SK-N-SH (cell line): ENCODE measurements around the gene SPIC. TPM values are rescaled to one million over a fixed set of nuclear protein-coding genes. Genes with fewer than 3 reads are reported as not detected.

Experiments
- CTCF ChIA-PET: fragments of 300-600, 350-600 bp; formaldehyde crosslinking; extraction: SDS; loops from one replicate; lab custom pipeline; 2021; lab: Yijun Ruan, JAX
- POLR2A ChIA-PET: fragments of 350-600 bp; sonication (Branson Sonifier 250); formaldehyde crosslinking; extraction: SDS; loops from one replicate; lab custom pipeline; 2020; ENCODE audit warnings: antibody characterized with exemption, inconsistent platforms; lab: Yijun Ruan, JAX
- DNase-seq: peaks from one replicate; pipeline ENCODE4 v3.0.0; 2012
- H2AFZ ChIP-seq: fragments of 200-600 bp; sonication (generic); 2 replicates; pipeline ENCODE4 v1.8.1; 2016; ENCODE audit warnings: antibody characterized with exemption, mild to moderate bottlenecking, low read depth
- H3F3A ChIP-seq: fragments of 200-600 bp; sonication (generic); replicated peaks from 2 replicates; pipeline ENCODE3; 2016; ENCODE audit warnings: antibody characterized with exemption, mild to moderate bottlenecking; ENCODE audit not compliant: insufficient read depth
- H3K27ac ChIP-seq, 2 experiments: fragments of 200-500 bp in 1 of 2; fragments of 200-600 bp in 1 of 2; sonication (Bioruptor generic) in 1 of 2; sonication (generic), shearing (Covaris generic) in 1 of 2; 2 replicates each; pipeline versions ENCODE4 v1.5.1 to v1.6.1; 2014 to 2016; ENCODE audit warnings: low read depth in 2 of 2, inconsistent platforms in 1 of 2, low read length in 1 of 2, mild to moderate bottlenecking in 1 of 2, mixed read lengths in 1 of 2
- H3K27me3 ChIP-seq: fragments of 200-600 bp; sonication (generic), shearing (Covaris generic); 2 replicates; pipeline ENCODE4 v1.6.1; 2016; ENCODE audit warnings: mixed run types; ENCODE audit not compliant: insufficient read depth
- H3K36me3 ChIP-seq, 2 experiments: fragments of 200-500 bp in 1 of 2; fragments of 200-600 bp in 1 of 2; sonication (Bioruptor generic) in 1 of 2; sonication (generic) in 1 of 2; replicated peaks in 1 of 2; 2 replicates each; pipeline versions ENCODE3 to v1.5.1; 2014 to 2016; ENCODE audit warnings: low read length in 1 of 2, mild to moderate bottlenecking in 1 of 2; ENCODE audit not compliant: insufficient read depth in 2 of 2, control insufficient read depth in 1 of 2
- H3K4me1 ChIP-seq, 2 experiments: fragments of 200-500 bp in 1 of 2; fragments of 200-600 bp in 1 of 2; sonication (Bioruptor generic) in 1 of 2; sonication (generic), shearing (Covaris generic) in 1 of 2; 2 replicates each; pipeline versions ENCODE4 v1.5.1 to v1.6.1; 2014 to 2016; ENCODE audit warnings: low read depth in 1 of 2, low read length in 1 of 2, mixed run types in 1 of 2; ENCODE audit not compliant: insufficient read depth in 2 of 2, control insufficient read depth in 1 of 2
- H3K4me2 ChIP-seq: fragments of 200-600 bp; sonication (generic), shearing (Covaris generic); 2 replicates; pipeline ENCODE4 v1.6.1; 2017; ENCODE audit warnings: mixed run types
- H3K4me3 ChIP-seq, 2 experiments: fragments of 200-500 bp in 1 of 2; fragments of 200-600 bp in 1 of 2; sonication (Bioruptor generic) in 1 of 2; sonication (generic), shearing (Covaris generic) in 1 of 2; 2 replicates each; pipeline versions ENCODE4 v1.5.1 to v1.8.1; 2014 to 2016; ENCODE audit warnings: low read depth in 2 of 2, inconsistent platforms in 1 of 2, low read length in 1 of 2, mild to moderate bottlenecking in 1 of 2, mixed read lengths in 1 of 2, moderate library complexity in 1 of 2
- H3K79me2 ChIP-seq: fragments of 200-600 bp; sonication (generic); 2 replicates; pipeline ENCODE4 v1.8.1; 2017; ENCODE audit warnings: mild to moderate bottlenecking; ENCODE audit not compliant: insufficient read depth
- H3K9ac ChIP-seq: fragments of 200-600 bp; sonication (generic); 2 replicates; pipeline ENCODE4 v1.6.1; 2017; ENCODE audit warnings: mixed run types
- H3K9me2 ChIP-seq: fragments of 200-600 bp; sonication (generic); 2 replicates; pipeline ENCODE4 v1.6.1; 2017; ENCODE audit warnings: mixed run types
- H3K9me3 ChIP-seq: fragments of 200-600 bp; sonication (generic); 2 replicates; pipeline ENCODE4 v1.6.1; 2017; ENCODE audit warnings: mixed run types, mild to moderate bottlenecking, moderate library complexity
- H4K20me1 ChIP-seq: fragments of 200-600 bp; sonication (generic); 2 replicates; pipeline ENCODE4 v1.6.1; 2017; ENCODE audit warnings: mild to moderate bottlenecking, mixed run types; ENCODE audit not compliant: insufficient read depth
- CHD2 ChIP-seq: fragments of 150-350 bp; IDR thresholded peaks from 2 replicates; pipeline ENCODE4 v1.6.1; 2018; ENCODE audit warnings: low read length; ENCODE audit not compliant: partially characterized antibody
- EP300 ChIP-seq, 2 experiments: IDR thresholded peaks; 2 replicates each; pipeline versions ENCODE4 v1.4.0 to v1.6.1; 2012; ENCODE audit warnings: borderline replicate concordance in 1 of 2, low read depth in 1 of 2, low read length in 1 of 2
- FOSL2 ChIP-seq: IDR thresholded peaks from 2 replicates; pipeline ENCODE4 v1.4.0; 2012; ENCODE audit warnings: low read depth, mild to moderate bottlenecking, moderate library complexity, borderline replicate concordance
- FOXJ3 ChIP-seq: sonication (generic); formaldehyde crosslinking; IDR thresholded peaks from 2 replicates; pipeline ENCODE4 v1.5.1; 2020; ENCODE audit warnings: mild to moderate bottlenecking, missing genetic modification reagents
- FOXM1 ChIP-seq: IDR thresholded peaks from 2 replicates; pipeline ENCODE4 v1.4.0; 2012; ENCODE audit warnings: low read depth, mild to moderate bottlenecking
- GATA2 ChIP-seq: sonication (generic); formaldehyde crosslinking; IDR thresholded peaks from 2 replicates; pipeline ENCODE4 v1.5.0; 2020; ENCODE audit warnings: mild to moderate bottlenecking, missing genetic modification reagents
- NRF1 ChIP-seq: IDR thresholded peaks from 2 replicates; pipeline ENCODE4 v1.6.1; 2012; ENCODE audit warnings: low read depth, mild to moderate bottlenecking, low read length
- RAD21 ChIP-seq: IDR thresholded peaks from 2 replicates; pipeline ENCODE4 v1.6.1; 2012; ENCODE audit warnings: mild to moderate bottlenecking, low read length
- RCOR1 ChIP-seq: fragments of 150-350 bp; IDR thresholded peaks from 2 replicates; pipeline ENCODE4 v1.6.1; 2017; ENCODE audit warnings: antibody characterized with exemption, low read length
- REST ChIP-seq: IDR thresholded peaks from 2 replicates; pipeline ENCODE4 v1.6.1; 2012; ENCODE audit warnings: mild to moderate bottlenecking, low read depth, low read length, moderate library complexity
- RFX5 ChIP-seq: IDR thresholded peaks from 2 replicates; pipeline ENCODE4 v1.6.1; 2012; ENCODE audit warnings: mild to moderate bottlenecking, improper control_type of control experiment, low read length
- SIN3A ChIP-seq: IDR thresholded peaks from 2 replicates; pipeline ENCODE4 v1.6.1; 2012; ENCODE audit warnings: low read depth, mild to moderate bottlenecking, low read length, moderate library complexity, borderline replicate concordance
- SMC3 ChIP-seq: IDR thresholded peaks from 2 replicates; pipeline ENCODE4 v1.6.1; 2012; ENCODE audit warnings: low read depth, low read length, improper control_type of control experiment
- TAF1 ChIP-seq: IDR thresholded peaks from 2 replicates; pipeline ENCODE4 v1.6.1; 2012; ENCODE audit warnings: low read depth, mild to moderate bottlenecking, low read length, moderate library complexity, borderline replicate concordance
- WGBS: methylation state at CpG from one replicate; pipeline ENCODE4 v1.1.6; 2017; ENCODE audit warnings: low lambda C conversion rate; 5-methylcytosine and 5-hydroxymethylcytosine counted together
- polyA plus RNA-seq, 3 experiments: library from polyadenylated mRNA; depleted of rRNA; stranded (reverse); fragments of >200 nt; gene quantifications; 2 replicates each; pipeline ENCODE4 v1.2.3, GENCODE V29; 2012
- TF ChIP-seq, protein P1 (sequence below): fragments of 150-350 bp; IDR thresholded peaks from 2 replicates; pipeline ENCODE4 v1.6.1; 2017; ENCODE audit warnings: antibody characterized with exemption, low read length, low read depth, borderline replicate concordance
- TF ChIP-seq, protein P2 (sequence below): fragments of 150-350 bp; IDR thresholded peaks from 2 replicates; pipeline ENCODE4 v1.6.1; 2016; ENCODE audit warnings: mild to moderate bottlenecking, low read depth, low read length
- TF ChIP-seq, protein P3 (sequence below): IDR thresholded peaks from 2 replicates; pipeline ENCODE4 v1.4.0; 2012; ENCODE audit warnings: low read depth, borderline replicate concordance

Gene SPIC
- polyA plus RNA-seq, 1 of the 3 experiments (the other 2 are of a cell fraction) = not detected

- no peaks in the 10 kb centered on the region for H3K79me2 ChIP-seq
- ChIA-PET POLR2A (no interaction called here), CTCF (interaction anchor here (0.8 to 1.2 kb wide), 2 partner anchors 13 to 337 kb away, joined by 3 read pairs; partner anchors contain the start of gene GNPTAB)
- H3K9me3 ChIP-seq = no peaks in the 10 kb centered on the region
- H3K27me3 ChIP-seq = peaks cover 3% of the 10 kb centered on the region; the same call in 1 of the 2 replicates
- H3K27ac ChIP-seq = no peak overlapping the region
- no peak overlapping the region for H3K9ac ChIP-seq
- H3F3A ChIP-seq = no peaks in the 10 kb centered on the region
- no peak for DNase-seq
- no peak overlapping the region for H3K4me2 ChIP-seq
- 11% methylated on average over 1 of the region's 1 CpG for WGBS
- no peak overlapping the region for H3K4me3 ChIP-seq
- TF ChIP-seq GATA2 (CRISPR knock-in tag) = no peak
- TF ChIP-seq CHD2 = no peak
- TF ChIP-seq, protein P1, sequence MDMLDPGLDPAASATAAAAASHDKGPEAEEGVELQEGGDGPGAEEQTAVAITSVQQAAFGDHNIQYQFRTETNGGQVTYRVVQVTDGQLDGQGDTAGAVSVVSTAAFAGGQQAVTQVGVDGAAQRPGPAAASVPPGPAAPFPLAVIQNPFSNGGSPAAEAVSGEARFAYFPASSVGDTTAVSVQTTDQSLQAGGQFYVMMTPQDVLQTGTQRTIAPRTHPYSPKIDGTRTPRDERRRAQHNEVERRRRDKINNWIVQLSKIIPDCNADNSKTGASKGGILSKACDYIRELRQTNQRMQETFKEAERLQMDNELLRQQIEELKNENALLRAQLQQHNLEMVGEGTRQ = no peak
- no peak for TF ChIP-seq FOSL2
- TF ChIP-seq, protein P2, sequence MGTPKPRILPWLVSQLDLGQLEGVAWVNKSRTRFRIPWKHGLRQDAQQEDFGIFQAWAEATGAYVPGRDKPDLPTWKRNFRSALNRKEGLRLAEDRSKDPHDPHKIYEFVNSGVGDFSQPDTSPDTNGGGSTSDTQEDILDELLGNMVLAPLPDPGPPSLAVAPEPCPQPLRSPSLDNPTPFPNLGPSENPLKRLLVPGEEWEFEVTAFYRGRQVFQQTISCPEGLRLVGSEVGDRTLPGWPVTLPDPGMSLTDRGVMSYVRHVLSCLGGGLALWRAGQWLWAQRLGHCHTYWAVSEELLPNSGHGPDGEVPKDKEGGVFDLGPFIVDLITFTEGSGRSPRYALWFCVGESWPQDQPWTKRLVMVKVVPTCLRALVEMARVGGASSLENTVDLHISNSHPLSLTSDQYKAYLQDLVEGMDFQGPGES = no peak
- no peak for TF ChIP-seq TAF1
- no peak for TF ChIP-seq RFX5
- TF ChIP-seq FOXJ3 = no peak
- TF ChIP-seq NRF1 = no peak
- no peak for TF ChIP-seq SIN3A
- TF ChIP-seq RAD21 = no peak
- TF ChIP-seq, protein P3, sequence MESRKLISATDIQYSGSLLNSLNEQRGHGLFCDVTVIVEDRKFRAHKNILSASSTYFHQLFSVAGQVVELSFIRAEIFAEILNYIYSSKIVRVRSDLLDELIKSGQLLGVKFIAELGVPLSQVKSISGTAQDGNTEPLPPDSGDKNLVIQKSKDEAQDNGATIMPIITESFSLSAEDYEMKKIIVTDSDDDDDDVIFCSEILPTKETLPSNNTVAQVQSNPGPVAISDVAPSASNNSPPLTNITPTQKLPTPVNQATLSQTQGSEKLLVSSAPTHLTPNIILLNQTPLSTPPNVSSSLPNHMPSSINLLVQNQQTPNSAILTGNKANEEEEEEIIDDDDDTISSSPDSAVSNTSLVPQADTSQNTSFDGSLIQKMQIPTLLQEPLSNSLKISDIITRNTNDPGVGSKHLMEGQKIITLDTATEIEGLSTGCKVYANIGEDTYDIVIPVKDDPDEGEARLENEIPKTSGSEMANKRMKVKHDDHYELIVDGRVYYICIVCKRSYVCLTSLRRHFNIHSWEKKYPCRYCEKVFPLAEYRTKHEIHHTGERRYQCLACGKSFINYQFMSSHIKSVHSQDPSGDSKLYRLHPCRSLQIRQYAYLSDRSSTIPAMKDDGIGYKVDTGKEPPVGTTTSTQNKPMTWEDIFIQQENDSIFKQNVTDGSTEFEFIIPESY = no peak
- no peak for TF ChIP-seq EP300 (IDR thresholded peaks at IDR 0.05; ENCODE audit: borderline replicate concordance in 1 of 2, low read depth in 1 of 2, low read length in 1 of 2)
- no peak for TF ChIP-seq FOXM1
- TF ChIP-seq RCOR1 = no peak
- no peak for TF ChIP-seq REST
- no peak for TF ChIP-seq SMC3
- H3K36me3 ChIP-seq = no peaks in the 10 kb centered on the region
- no peaks in the 10 kb centered on the region for H4K20me1 ChIP-seq
- H2AFZ ChIP-seq = no peak overlapping the region
- H3K4me1 ChIP-seq = no peaks in the 10 kb centered on the region
- H3K9me2 ChIP-seq = no peaks in the 10 kb centered on the region
Measured at GRCh38 chr12:101493556-101493955, 18.4 kb downstream of the SPIC start.
